Stimulated activated CD8-positive, alpha-beta memory T cell treated with anti-CD3 and anti-CD28 coated beads, Interleukin-12 subunit alpha, Interleukin-12 subunit beta, amount 100 ng/mL, for 1 hour (primary cell): ENCODE data around the gene CELF2.
A peak's percentile ranks its signal among the peaks of the same experiment; 100 is the strongest.

ENCODE experiments used
- DNase-seq: peaks from one replicate; pipeline ENCODE4 v3.0.0-alpha.2; 2020; ENCODE audit warnings: low read depth

CELF2 gene

GRCh38 chr10:11134411-11134810 lies 116.7 kb downstream of the CELF2 start:
- no peak for DNase-seq

- DNase-seq: no peak
Measured at GRCh38 chr10:11135709-11136108, 118.0 kb downstream of the CELF2 start.

DNA sequence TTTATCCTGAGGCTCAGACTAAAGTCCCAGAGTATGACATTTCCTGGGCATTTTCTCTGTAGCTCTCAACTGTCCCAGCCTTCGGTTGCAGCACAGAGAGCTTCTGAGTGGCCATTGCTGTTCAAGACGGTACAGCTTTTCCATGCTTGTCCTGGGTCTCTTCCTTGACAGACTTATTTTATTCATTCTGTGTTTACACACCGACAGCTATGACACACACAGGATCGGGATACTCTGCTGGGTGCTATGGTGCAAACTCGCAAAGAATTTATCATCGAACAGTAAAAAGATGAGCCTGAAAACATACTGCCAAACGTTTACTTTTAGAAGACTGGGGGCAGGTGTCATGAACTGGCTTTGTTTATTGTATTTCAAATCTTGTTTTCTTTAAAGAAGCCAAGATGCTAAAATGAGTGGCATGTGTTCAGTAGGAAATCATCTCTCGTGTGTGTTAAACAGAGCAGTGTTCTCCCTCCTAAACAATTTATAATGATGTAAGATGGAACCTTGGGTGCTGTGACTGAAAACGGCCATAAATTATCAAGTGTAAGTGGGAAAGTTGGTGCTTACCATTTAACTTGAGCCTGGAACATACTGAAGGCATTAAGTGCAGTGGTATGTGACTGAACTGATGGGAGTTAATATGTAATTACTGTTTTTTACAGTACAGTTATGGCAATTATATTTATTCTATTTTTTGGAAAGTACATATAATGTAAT lies 120.8 kb downstream of the CELF2 start:
- no peak for DNase-seq

DNA sequence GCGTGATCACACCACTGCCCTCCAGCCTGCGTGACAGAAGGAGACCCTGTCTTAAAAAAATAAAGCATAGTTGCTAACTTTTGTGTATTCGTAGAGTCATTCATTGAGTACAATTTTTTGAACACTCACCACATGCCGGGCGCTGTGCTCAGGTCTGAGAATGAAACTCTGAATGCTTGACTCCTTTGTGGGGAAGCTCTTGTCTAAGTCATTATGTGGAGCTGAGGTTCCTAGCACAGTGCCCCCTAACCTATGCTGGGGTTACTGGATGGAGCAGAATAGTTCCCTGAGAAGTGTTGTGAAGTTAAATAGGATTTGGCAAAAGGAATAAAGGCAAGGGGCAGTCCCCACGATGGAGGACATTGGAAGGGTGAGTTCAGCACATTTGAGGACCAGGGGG lies 123.3 kb downstream of the CELF2 start:
- DNase-seq: no peak

- DNase-seq: no peak
Measured at GRCh38 chr10:11141571-11142091, 124.0 kb downstream of the CELF2 start.

- DNase-seq: no peak
Measured at GRCh38 chr10:11142777-11143176, 125.1 kb downstream of the CELF2 start.

GRCh38 chr10:11143242-11143641 lies 125.6 kb downstream of the CELF2 start:
- DNase-seq: no peak

DNA sequence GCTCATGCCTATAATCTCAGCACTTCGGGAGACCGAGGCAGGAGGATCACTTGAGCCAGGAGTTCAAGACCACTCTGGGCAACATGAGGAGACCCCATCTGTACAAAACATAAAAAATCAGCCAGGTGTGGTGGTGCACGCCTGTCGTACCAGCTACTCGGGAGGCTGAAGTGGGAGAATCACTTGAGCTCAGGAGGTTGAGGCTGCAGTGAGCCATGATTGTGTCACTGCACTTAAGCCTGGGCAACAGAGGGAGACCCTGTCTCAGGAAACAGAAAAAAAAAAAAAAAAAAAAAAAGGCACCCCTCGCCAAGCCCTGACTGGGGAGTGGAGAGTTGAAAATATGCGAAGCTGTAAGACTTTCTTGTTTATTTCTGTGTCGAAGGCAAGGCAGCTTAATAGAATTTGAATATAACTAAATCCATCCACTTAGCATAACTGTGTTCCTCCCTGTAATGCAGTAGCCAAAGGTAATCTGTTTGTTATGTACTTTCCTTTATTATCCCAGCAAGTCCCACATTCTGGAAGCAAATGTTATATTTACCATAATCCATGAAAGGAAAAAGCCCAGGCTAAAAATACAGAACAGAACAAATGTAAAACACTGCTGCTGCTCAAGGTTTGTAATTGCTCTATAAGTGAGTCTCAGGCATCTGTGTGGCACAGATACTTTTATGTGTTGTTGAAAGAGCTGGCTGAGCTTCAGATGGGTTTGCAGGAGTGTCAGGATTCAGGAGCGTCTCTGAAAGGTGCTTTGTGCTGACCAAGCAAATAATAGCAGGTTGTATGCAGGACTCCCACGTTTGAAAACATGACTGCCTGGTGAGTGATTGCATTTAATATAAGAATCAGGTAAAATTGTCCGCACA lies 127.2 kb downstream of the CELF2 start:
- DNase-seq: no peak

GRCh38 chr10:11145495-11145855 lies 127.8 kb downstream of the CELF2 start:
- peak; percentile 49 for DNase-seq

DNA sequence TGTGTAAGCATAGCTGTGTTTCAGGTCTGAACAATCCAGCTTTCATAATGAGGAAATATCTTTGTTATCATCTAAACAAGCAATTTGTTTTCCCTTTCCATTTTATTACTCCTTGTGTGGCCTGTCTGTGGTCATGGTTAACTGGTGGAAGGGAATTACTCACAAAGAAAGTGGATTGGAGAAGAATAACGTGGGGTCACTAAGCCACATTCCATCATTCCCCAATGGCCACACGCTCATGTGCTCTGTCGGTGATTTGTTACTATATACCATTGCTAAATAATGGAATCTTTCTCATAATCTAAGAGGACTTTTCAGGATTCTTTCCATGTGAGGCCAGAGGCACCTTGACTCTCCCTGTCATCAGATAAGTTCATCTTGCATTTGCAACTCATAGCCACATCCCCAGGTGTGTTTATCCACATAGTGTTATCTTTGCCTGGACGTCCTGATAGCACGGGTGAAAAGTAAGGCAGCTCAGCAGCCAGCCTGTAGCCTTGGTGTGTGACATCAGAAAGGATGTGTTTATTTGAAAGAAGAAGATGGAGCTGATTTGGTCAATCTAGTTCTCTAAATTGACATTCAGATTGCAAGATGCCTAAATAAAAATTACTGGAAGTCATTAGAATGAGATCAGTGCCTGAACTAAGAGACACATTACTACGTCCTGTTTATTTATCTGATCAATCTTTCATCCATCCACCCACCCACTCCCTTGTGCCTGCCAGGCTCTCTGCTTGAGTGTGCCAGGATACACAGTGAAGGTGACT lies 128.9 kb downstream of the CELF2 start:
- no peak for DNase-seq

- no peak for DNase-seq
Measured at GRCh38 chr10:11147722-11148121, 130.1 kb downstream of the CELF2 start.

GRCh38 chr10:11148142-11149028 lies 130.7 kb downstream of the CELF2 start:
- no peak for DNase-seq

DNA sequence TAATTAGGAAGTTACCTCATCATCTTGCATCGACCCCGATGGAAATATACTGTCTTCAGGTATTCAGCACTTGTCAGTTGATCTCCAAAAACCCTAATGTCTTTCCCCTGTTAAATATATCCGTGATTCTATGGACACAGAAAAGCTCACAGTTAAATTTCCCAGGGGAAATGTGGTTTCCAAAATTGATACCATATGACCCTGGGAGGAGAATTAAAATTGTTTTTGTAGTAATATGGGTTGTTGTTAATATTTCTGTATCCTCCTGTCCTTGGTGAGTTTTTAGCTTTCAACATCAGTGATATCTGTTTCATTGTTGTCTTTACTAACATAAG lies 132.1 kb downstream of the CELF2 start:
- DNase-seq: no peak

GRCh38 chr10:11150231-11150731 lies 132.6 kb downstream of the CELF2 start:
- DNase-seq: no peak

GRCh38 chr10:11150879-11151415 lies 133.3 kb downstream of the CELF2 start:
- DNase-seq: no peak

DNA sequence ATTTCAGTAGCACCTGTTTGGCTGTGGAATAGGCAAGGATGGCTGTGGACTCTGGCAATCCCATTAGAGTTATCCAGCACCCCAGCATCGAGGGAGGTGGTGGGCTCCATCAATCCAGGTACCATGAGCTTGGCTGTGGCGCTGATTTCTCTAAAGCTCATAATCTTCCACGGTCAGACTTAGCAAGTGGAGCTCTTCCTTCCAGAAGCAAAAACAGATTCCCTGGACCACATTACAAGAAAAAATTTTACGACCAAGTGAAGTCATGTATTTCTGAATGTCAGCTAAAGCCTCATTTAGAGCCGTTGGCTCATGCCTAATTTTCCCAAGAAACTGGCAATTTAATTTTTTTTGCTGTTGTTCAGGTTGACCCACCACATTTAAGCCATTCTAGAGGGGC lies 135.1 kb downstream of the CELF2 start:
- DNase-seq: no peak

GRCh38 chr10:11153245-11153644 lies 135.6 kb downstream of the CELF2 start:
- DNase-seq: no peak

DNA sequence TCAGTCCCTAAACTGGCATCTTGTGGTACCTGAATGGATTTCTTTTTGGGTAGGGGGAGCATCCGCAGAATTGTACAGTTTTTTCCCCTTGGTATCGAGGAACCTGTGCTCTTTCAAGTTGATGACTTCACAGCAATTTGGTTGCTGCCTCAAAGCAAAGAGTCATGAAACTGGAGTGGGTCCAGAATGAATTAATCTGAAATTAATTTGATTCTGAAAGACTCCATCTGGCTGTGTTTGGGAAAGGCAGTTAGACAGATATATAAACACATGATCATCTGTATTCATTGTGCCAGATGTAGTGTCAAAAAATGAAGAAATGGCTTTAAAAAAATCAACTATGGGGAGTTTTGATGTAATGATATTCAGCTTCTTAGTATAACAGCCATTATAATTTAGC lies 136.1 kb downstream of the CELF2 start:
- no peak for DNase-seq

DNA sequence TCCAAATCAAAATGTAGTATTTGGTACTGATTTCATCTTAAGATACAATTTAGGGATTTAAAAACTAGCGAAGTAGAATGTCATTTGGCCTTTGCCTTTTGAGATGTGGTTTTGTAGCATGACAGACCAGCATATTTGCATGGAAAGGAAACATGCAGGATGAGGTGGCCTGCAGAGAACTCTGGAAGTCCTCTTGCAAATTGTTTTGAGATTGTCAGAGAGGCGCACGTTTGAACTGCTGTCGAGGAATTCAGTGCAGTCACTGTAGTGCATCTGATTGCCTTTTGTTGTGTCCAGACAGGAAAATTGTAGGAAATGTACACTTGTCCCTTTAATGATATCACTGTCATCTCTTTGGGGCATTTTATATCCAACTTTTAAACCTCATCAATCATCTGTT lies 136.7 kb downstream of the CELF2 start:
- no peak for DNase-seq

GRCh38 chr10:11154849-11155498 lies 137.3 kb downstream of the CELF2 start:
- DNase-seq: no peak

DNA sequence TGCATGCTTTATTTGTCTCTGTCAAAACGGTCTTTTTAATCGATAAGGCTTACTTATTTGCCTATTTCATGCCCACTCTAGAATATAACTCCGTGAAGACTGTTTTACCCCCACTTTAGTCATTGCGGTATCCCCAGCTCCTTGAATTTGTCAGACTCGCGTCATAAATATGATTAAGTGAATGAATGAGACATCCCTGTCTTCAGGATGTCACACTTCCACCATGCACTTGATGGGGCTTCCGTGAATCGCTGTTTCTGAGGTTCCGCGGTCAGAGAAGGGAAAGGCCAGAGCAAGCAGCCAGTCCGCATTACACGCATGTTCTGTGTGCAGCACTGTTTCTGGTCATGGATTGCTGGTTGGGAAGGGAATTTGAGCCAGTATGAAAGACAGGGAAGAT lies 138.8 kb downstream of the CELF2 start:
- DNase-seq: no peak
